Activated CD4-positive, CD25-positive, alpha-beta regulatory T cell treated with anti-CD3 and anti-CD28 coated beads, Interleukin-2, amount 50 U/mL, for 16 hours (primary cell): ENCODE results near the gene PEX14.
"Not testable (repeated sequence)": the region's sequence is repeated elsewhere in the genome, so short reads cannot be mapped to it uniquely, and the experiment has no call there.

ENCODE experiments used
- DNase-seq: peaks from one replicate; pipeline ENCODE4 v3.0.0-alpha.2; 2020; ENCODE audit warnings: low read depth, low spot score

Gene PEX14

GRCh38 chr1:10450156-10450814 lies 24.5 kb upstream of the PEX14 start:
- no peak for DNase-seq

- DNase-seq: no peak
Measured at GRCh38 chr1:10450836-10451235, 23.9 kb upstream of the PEX14 start.

GRCh38 chr1:10451287-10451686 lies 23.5 kb upstream of the PEX14 start:
- no peak for DNase-seq

- no peak for DNase-seq
Measured at GRCh38 chr1:10456048-10456447, 18.7 kb upstream of the PEX14 start.

GRCh38 chr1:10456661-10457060 lies 18.1 kb upstream of the PEX14 start:
- DNase-seq: no peak

- DNase-seq: not testable (repeated sequence)
Measured at GRCh38 chr1:10457462-10457861, 17.3 kb upstream of the PEX14 start.

GRCh38 chr1:10457875-10458274 lies 16.9 kb upstream of the PEX14 start:
- no peak for DNase-seq

GRCh38 chr1:10459184-10459583 lies 15.6 kb upstream of the PEX14 start:
- DNase-seq: no peak

- DNase-seq: no peak
Measured at GRCh38 chr1:10467078-10467477, 7.7 kb upstream of the PEX14 start.

- DNase-seq: no peak
Measured at GRCh38 chr1:10470043-10470442, 4.7 kb upstream of the PEX14 start.

- no peak for DNase-seq
Measured at GRCh38 chr1:10471411-10472219, 3.1 kb upstream of the PEX14 start.

GRCh38 chr1:10472220-10473144 lies 2.3 kb upstream of the PEX14 start, which contains the start of gene DFFA:
DFFA (minus strand) TSS chr1:10472529; CDS start chr1:10472458, 71 bp downstream.
- peak; percentile 88 for DNase-seq

- no peak for DNase-seq
Measured at GRCh38 chr1:10473145-10473765, 1.5 kb upstream of the PEX14 start.

GRCh38 chr1:10474309-10474612 lies 489 bp upstream of the PEX14 start:
- not testable (repeated sequence) for DNase-seq

GRCh38 chr1:10475510-10475909 lies 760 bp downstream of the PEX14 start:
- DNase-seq: no peak

- DNase-seq: no peak
Measured at GRCh38 chr1:10479296-10479695, 4.5 kb downstream of the PEX14 start.

- no peak for DNase-seq
Measured at GRCh38 chr1:10480614-10481013, 5.9 kb downstream of the PEX14 start.

GRCh38 chr1:10484521-10484920 lies 9.8 kb downstream of the PEX14 start:
- no peak for DNase-seq

- DNase-seq: no peak
Measured at GRCh38 chr1:10489291-10490055, 14.7 kb downstream of the PEX14 start.

- no peak for DNase-seq
Measured at GRCh38 chr1:10490286-10490970, 15.7 kb downstream of the PEX14 start.

GRCh38 chr1:10494418-10494753 lies 19.6 kb downstream of the PEX14 start:
- DNase-seq: no peak
